GM04503 (cell line): ENCODE results near the gene B9D1.

Experiments
- DNase-seq: peaks from one replicate; pipeline ENCODE4 v3.0.0-alpha.2; 2012; ENCODE audit warnings: low read depth

Gene B9D1

DNA sequence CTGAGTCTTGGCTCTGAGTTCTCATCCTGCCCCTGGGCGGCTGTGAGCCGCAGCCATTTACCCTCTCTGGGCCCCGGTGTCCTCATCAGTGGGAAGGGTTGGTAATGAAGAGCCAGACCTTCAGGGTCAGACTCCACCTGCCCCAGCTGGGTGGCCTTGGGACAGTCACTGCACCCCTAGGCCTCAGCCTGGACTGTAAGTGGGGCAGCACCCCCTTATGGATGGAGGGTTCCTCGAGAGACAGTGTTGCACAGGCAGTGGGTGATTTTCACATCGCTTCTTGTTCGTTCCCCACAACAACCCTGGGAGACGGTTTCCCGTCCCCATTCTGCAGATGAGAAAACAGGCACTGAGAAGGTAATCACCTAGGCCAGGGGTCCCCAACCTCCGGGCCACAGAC lies 60.5 kb downstream of the B9D1 start:
- DNase-seq, result no peak

DNA sequence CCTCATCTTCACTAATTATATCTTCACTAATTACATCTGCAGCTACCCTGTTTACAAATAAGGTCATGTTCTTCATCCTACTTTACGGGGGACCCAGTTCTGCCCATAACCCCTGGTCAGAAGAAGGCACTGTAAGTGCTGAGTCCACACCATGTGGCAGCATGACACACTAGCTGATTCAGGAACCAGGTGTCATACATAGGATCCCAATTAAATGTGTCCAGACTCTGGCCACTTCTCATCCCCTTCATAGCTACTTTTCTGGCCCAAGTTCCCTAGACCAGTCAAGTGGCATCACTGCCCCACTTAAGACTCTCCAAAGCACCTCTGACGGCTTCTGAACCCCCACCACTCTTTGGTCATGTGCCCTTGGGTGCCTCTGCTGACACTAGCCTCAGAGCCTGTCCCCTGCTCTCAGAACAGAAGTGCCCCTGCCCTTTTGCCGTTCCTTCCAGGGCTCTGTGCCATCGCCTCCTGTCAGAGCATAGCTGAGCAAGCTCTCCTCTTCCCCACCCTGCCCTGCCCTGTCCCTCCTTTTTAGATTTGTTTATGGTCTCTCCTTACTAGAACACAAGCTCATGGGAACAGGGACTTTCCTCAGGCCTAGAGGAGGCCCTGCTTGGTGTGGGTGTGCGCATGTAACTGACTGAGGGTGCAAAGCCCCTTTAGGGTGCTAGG lies 61.1 kb downstream of the B9D1 start:
- no peak for DNase-seq

DNA sequence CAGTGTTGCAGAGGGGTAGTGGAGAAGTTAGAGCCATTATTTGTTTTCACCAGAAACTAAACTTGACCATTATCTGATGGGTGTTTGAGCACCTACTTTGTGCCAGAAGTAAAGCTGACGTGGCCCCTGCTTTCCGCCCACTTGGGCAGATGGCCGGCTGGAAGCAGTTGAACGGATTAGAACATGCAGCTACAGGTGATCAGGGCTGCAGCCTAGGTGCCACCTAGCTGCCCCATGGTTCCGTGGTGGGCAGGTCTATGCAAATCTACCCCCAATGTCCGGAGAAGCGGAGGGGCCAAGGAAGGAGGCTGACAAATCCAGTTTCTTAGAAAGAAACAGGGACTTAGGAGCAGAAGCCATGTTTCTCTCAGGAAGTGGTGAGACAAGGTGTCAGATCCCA lies 62.7 kb downstream of the B9D1 start:
- DNase-seq, result no peak

DNA sequence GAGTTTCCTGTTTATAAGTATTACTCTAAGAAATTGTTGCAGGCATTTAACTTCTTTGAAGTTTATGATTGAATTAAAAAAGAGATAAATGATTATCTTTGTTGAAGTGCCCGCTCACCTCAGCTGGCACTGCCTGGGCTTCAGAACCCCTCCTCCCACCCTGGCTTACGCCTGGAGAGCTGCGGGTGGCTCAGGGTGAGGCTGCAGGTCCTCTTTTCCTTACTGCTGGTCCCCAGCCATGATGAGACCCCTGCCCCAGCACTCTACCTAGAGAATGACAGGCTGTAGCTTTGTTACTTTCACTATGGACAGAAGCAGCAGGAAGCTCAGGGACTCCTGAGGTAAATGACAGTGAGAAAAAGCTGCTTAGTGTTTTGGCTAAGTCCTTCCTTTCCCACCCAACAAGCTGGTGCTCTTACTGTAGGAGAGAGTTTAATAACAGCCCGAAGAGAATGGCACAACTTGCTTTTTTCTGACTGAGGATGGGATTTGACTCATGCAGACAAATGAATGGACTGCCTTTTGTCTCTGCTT lies 63.2 kb downstream of the B9D1 start:
- no peak for DNase-seq

DNA sequence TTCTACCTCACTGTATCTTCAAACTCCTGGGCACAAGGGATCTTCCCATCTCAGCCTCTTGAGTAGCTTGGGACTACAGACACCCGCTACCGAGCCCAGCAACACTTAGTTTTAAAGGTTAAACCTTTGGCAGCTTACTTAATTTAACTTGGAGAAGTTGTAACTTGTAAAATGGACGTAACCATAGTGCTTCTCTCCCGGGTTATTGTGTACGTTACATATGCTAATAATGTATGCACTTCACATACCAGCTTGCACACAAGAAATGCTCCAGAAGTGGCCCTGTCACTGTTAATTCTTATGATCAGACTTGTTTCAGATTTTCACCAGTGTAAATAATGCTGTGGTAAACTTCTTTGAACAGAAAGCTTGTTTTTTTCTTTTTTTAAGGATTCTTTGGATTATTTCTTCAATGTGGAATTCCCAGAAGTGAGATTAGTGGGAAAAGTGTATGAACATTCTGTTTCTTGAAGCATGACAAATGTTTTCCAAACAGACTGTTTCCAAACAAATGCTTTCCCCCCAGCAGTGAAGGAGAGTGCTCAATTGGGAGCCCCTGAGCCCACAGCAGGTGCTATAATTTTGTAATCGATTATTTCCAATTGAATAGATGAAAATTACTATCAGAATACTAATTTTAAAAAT lies 63.8 kb downstream of the B9D1 start:
- no peak for DNase-seq

DNA sequence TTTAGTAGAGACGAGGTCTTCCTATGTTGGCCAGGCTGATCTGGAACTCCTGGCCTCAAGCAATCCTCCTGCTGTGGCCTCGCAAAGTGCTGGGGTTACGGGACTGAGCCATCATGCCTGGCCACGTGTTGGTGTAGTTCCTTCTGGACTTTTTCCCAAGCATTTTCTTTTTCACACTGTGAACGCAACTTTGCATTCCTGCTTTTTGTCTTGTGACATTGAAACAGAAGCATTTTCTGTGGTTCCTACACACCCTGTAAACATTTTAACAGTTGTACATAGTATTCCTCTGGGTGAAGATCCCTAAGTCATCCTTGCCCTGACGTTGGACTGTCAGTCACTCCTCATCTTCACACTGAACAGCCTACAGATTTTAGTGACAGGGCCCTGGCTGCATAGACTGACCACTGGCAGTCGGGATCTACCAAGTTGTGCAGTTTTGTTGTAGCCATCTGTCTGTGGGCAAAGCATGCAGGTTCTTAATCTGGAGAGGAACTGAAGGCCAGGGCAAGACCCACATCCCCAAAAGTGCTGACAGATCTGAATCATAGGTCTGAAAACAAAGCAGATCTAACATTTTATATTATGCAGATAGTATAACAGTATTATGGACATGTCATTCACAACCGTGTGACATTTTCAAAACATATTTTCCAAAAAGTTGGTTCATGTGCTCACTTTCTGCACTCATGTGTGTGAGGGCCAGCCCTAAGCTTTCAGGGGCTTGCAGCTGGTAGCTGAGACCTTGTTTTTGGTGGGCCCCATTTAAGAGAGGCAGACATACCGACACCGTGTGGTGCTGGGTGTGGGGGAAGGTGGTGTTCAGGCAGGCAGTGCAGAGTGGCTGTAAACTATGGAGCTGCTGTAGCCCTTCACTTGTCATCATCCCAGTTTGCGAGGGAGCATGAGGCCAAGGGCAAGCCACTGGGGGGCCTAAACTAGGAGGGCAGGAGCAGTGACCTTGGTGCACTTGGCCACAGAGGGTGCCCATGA lies 65.4 kb downstream of the B9D1 start:
- no peak for DNase-seq

DNA sequence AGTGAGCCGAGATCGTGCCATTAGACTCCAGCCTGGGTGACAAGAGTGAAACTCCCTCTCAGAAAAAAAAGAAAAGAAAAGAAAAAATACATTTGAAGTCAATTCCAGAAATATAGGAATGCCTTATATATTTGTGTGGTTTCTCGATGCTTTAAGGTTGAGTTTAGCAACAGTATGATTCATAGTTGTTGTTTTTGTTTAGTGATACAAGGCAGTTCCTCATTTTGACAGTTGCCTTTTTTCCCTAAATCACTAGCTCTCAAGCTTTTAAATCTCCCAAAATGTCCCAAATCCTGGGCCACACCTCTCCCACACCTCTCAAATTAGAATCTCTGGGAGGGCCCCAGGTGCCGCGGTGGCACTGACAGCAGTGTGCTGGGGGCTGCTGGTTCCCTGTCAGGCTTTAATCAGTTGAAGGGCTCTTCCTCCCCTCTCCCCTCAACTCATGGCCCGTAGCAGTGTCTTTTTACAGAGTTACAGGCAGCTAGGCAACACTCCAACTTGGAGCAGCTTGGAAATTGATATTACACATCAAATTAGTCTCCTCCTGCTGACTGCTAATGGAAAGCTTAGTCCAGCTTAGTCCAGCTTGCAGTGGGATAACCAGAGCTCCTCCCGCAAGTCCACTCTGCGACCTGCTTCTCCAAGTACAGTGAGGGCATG lies 66.9 kb downstream of the B9D1 start:
- DNase-seq, result no peak

DNA sequence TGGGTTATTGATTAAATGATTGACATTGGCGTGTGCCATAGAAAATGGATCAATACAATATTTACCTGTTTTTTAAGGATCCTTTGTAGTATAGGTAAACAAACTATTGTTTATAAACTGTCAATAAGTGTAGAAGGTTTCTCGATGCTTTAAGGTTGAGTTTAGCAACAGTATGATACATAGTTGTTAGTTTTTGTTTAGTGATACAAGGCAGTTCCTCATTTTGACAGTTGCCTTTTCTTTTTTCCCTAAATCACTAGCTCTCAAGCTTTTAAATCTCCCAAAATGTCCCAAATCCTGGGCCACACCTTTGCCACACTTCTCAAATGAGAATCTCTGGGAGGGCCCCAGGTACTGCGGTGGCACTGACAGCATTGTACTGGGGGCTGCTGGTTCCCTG lies 68.1 kb downstream of the B9D1 start:
- DNase-seq, result no peak
